ENCODE results near the gene PFN2.
A peak's percentile ranks its signal among the peaks of the same experiment; 100 is the strongest.

PFN2 gene

DNA sequence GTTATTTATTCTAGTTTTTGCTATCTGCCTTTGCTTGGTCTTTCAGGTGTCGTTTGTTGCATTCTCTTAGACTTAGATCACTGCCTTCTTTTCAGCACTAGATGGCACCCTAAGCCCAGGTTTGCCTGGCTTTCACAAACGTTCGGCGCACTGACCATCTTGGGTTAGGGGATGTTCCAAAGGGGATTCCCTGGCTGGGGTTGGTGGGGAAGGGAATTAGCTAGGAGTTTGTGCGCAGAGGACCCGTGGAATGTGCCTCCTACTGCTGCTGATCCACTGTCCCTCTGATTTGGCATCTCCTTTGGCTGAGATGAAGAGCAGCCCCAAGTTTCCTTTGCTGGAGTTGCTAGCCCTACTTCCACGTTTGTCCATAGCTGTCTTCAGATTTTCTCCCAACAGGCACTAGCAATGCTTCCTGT lies 33.9 kb downstream of the PFN2 start:
- TF ChIP-seq, protein P1, sequence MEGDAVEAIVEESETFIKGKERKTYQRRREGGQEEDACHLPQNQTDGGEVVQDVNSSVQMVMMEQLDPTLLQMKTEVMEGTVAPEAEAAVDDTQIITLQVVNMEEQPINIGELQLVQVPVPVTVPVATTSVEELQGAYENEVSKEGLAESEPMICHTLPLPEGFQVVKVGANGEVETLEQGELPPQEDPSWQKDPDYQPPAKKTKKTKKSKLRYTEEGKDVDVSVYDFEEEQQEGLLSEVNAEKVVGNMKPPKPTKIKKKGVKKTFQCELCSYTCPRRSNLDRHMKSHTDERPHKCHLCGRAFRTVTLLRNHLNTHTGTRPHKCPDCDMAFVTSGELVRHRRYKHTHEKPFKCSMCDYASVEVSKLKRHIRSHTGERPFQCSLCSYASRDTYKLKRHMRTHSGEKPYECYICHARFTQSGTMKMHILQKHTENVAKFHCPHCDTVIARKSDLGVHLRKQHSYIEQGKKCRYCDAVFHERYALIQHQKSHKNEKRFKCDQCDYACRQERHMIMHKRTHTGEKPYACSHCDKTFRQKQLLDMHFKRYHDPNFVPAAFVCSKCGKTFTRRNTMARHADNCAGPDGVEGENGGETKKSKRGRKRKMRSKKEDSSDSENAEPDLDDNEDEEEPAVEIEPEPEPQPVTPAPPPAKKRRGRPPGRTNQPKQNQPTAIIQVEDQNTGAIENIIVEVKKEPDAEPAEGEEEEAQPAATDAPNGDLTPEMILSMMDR (conservative IDR thresholded peaks at IDR 0.05), result peak; percentile 85
- H3K27ac ChIP-seq, result no peak overlapping the region

DNA sequence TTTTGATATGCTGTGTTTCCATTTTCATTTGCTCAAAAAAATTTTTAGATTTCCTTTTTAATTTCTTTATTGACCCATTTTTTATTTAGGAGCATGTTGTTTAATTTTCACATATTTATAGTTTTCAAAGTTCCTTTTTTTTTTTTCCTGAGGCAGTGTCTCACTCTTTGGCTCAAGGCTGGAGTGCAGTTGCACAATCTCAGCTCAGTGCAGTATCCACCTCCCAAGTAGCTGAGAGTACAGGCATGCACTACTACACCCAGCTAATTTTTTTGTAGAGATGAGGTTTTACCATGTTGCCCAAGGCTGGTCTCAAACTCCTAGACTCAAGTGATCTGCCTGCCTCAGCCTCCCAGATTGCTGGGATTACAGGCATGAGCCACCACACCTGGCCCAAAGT lies 36.2 kb downstream of the PFN2 start:
- TF ChIP-seq, protein P1 (conservative IDR thresholded peaks at IDR 0.05), result no peak
- H3K27ac ChIP-seq, result no peak overlapping the region

DNA sequence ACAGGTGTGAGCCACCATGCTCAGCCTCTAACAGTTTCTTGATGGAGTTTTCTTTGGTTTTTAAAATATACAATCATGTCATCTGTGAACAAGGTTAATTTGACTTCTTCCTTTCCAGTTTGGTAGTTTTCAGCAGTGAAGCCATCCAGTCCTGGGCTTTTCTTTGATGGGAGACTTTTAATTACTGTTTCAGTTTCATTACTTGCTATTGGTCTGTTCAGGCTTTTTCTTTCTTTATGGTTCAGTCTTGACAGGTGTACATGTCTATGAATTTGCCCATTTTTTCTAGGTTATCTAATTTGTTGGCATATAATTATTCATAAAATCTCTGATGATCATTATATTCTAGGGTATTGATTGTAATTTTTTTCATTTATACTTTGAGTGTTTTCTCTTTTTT lies 36.8 kb downstream of the PFN2 start:
- H3K27ac ChIP-seq, result no peak overlapping the region
- TF ChIP-seq, protein P1 (conservative IDR thresholded peaks at IDR 0.05), result no peak

- TF ChIP-seq, protein P1 (conservative IDR thresholded peaks at IDR 0.05), result no peak
Observed at GRCh38 chr3:149933008-149933407, 37.7 kb downstream of the PFN2 start.

GRCh38 chr3:149920119-149920518 lies 50.6 kb downstream of the PFN2 start:
- H3K27ac ChIP-seq, result no peak overlapping the region

More at GRCh38 chr3:149933008-149933407, 37.7 kb downstream of the PFN2 start:
- H3K27ac ChIP-seq, result no peak overlapping the region

DNA sequence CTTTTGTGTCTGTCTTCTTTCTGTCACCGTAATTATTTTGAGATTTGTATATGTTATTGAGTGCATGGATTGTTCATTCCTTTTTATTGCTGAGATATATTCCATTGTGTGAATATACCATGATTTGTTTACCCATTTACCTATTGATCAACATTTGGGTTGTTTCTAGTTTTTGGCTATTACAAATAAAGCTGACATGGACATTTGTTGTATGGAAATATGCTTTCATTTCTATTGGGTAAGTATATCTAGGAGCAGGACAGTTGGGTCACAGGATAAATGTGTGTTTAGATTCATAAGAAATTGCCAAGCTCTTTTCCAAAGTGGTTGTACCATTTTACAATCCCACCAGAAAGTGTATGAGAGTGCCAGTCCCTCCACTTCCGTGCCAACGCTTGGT lies 51.2 kb downstream of the PFN2 start:
- H3K27ac ChIP-seq, result no peak overlapping the region
- TF ChIP-seq, protein P1 (conservative IDR thresholded peaks at IDR 0.05), result no peak

More at GRCh38 chr3:149920119-149920518, 50.6 kb downstream of the PFN2 start:
- TF ChIP-seq, protein P1 (conservative IDR thresholded peaks at IDR 0.05), result no peak

DNA sequence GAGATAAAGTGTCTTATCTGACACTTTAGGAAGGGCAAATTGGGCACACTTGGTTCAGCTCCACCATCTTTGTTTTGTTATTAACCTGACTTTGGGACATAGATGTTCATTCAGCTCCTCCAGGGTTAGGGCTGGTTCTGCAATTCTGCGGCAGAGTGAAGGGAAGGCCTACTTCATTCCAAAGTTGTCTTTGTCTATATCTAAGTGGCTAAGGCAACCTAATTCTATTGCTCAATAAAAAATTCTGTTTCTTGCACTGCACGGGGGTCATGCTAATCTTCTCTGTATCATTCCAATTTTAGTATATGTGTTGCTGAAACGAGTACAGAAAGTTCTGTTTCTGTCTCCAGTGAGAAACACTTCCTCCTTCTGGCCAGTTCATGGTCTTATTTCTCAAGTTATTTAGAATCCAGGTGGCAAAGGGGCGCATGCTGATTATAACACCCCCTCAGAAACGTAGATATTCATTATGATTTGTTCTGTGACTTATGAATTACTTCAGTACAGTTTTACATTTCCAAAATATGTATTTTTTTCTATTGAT lies 53.5 kb downstream of the PFN2 start:
- H3K27ac ChIP-seq, result no peak overlapping the region
- TF ChIP-seq, protein P1 (conservative IDR thresholded peaks at IDR 0.05), result no peak

Data from VCaP (cell line).